GM11168 (cell line): ENCODE results near the gene DDX5.

Experiments
- in situ Hi-C: fragments of 300-500 bp; cut with MboI; formaldehyde crosslinking; loops from one replicate; pipeline ENCODE4 v1.12.0; 2022; ENCODE audit warnings: low sequenced_read_pairs; ENCODE audit not compliant: unreplicated experiment

DDX5 gene

DNA sequence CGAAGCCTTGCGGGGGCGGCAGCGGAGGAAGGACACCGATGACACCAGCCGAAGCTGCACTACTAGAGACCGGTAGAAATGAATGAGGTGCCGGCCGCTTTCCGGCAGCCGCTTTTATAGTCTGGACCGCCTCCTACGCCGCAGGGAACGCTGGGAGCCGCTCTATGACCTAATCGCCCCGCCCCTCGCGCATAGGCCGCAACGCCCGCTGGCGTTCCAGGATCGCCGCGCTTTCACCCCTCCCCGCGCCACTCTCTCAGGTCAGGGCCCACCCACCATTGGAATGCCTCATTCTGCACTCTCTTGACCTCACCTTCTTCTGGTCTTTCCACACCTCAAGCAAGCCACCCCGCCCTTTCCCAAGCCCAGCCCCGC is at the start of gene DDX5:
Gene DDX5, minus strand, starts transcription at position 89 of the 375 bp plus-strand sequence. CDS start 170 bp downstream, outside the sequence.
- in situ Hi-C loops: no loop called here

DNA sequence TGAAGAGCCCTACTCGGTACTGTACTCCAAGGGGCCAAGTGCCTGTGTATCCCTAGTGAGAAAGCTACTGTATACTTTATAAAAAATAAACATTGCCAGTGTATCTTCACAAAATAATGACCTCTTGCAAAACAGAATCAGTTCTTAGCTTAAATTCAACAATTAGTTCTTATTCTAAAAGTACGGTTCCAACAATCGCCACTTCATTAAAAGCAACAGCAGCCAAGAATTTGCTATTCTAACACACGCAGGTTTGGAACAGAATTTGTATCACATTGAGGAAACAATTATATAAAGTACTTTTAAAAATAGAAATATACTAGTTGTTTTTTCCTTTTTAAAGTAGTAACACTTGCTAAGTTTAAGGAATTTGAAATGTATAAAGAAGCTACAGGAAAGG is 49.2 kb upstream of the DDX5 start:
- in situ Hi-C loops: no loop called here

DNA sequence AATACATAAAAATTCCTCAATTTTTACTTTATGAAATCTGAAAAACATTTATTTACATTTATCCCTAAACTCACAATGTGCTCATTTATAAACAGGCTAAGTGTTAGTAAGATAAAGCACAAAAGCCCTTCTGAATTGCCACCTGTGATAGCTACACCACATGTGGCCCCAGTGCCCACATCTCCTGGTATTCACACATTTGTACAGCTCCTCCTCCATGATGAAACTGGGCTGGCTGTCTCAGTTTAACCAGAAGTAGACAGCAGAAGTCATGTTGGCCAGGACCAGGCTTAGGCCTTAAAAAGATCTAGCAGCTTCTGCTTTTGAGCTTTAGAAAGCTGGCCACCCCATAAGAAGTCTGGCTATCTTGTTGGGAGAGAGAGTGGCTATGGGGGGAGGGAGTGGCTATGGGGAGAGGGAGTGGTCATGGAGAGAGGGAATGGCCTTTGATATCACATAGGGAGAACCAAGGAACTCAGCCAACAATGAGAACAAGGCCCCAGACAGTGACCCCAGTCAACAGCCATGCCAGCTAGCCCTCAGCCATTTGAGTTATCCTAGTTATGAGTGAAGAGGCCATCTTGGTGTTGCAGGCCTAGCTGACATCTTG is 48.0 kb upstream of the DDX5 start:
- in situ Hi-C loops: no loop called here

DNA sequence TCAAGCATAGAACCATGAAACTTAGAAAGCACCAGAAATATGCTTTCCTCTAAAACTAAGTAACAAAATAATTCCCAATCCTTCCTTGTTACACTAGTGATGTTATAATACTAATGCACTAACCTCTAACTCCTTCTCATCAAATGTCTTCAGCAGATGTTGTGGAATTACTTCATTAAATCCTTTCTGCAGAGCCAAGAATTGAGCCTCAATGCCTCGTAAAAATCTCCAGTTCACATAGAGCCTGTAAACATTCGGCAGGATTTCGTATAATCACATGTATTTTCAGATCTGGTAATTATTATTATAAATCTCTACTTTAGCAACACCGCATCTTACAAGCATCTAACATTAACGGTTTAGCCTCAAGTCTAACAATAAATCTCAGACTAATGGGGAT is 45.4 kb upstream of the DDX5 start:
- in situ Hi-C loops: no loop called here

DNA sequence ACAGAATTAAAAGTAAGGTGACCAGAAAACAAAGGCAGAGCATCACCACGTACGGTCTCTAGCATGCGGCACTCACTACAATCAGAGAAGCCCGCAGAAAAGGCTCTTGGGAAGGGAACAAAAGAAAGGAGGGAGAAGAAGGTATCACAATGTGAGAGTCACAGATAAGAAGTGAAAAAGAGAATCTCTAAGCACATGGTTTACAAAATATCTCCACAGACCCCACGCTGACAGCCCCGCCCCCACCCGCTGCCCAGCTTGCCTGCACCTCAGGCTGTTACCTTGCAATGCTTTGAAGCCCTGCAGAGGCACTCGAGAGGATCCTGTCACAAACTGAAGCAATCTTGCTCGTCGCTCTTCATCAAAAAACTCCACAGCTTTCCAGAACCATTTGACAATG is 41.2 kb upstream of the DDX5 start:
- in situ Hi-C loops: no loop called here

DNA sequence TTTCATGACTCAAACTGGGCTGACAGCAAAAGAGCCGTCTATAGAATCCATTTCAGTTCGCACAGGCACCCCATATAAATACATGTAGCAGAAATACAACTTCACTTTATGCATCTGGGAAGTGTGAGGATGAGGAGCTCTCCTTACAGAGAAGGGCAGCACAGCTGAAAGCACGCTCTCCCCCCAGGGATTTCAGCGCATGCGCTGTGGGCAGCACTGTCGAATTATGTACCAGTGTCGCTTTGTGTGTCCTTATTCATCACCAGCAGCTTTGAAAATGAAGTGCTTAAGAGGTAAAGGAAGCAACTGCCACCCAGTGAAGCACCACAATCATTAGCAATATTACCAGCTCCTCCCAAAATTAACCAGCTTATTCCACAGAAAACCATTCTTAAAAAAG is 40.6 kb upstream of the DDX5 start:
- in situ Hi-C loops: no loop called here

DNA sequence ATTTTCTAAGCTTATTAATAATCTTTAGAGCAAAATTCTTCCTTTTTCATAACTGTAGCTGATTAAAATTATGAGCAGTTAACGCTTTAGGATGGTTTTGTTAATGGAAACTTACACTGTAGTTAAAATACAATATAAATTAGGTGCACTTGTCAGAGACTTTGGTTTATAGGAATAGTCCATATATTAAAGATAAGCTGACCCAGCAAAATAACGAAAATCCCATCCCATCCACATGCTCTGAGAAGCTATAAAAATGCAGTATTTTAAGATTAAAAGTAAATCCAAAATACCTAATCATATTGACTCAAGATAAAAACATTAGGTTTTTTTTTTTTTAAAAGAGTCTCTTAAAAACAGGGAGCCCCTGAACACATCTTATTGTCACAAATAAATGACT is 38.7 kb upstream of the DDX5 start:
- in situ Hi-C loops: no loop called here

DNA sequence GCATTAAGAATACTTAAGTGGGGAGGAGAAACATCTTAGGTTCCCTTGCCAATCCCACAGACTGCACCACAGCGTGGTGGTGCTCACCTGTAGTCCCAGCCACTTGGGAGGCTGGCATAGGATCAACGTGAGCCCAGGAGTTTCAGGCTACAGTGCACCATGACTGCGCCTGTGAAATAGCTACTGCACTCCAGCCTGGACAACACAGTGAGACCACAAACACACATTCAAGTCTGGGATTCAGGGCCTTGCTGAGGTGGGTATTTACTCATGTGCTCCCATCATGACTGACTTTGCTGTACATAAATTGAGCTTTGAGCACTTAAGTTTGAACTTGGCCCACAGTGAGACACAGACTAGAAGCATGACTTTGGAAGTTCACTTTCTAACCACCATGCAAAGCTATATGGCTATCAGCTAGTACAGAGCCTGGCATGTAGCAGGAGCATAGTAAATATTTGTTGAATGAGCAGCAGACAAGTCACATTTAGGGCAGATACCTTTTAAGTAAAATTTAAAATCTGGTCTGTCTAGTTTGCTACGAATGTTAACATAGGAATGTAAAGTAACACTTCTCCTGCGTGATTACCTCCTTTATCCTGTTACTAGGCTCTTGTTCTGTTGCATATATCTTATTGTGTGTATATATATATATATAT is 34.2 kb upstream of the DDX5 start:
- in situ Hi-C loops: no loop called here

DNA sequence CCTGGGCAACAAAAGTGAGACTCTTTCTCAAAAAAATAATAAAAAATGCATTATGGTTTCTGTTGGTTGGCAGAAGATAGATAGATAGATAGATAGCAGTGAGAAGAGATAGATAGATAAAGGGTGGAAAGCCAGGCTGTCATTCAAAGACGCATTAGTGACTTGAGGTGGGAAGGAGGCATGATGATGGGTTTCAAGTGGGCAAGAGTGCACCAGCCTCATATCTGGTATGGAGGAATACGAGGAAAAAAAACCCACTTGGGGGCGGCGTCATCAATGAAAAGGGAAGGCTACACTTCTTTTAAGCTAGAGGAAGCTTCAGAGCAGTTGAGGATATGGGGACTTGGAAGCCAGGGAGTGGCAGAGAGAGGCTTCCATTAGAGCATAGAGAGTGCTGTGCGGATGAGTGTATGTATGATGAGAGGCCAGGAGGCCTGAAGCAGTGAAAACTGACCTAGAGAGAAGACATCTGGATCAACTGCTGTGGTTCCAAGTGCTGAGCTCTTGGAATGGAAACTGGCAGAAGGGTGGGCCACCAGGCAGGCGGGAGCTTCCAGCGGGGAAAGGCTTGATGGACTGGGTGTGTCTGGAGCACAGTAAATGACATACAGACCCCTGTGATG is 32.5 kb upstream of the DDX5 start:
- in situ Hi-C loops: no loop called here

DNA sequence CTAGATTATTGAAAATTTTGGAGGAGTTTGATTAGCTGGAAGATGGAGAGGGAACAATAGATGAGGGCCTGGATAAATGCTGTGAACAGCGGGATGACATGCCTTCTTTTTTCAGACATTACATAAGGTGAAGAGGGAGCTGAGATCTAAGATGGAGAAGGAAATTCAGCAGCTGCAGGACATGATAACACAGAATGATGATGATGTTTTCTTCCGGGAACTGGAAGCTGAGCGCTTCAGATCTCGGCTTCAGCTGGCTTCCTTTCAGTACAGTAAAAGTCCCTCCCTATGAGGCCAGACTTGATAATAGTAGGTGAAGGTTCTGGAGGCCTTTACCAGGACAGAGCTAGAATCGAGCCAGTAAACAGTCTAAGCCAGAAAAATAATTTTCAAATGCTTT is 31.4 kb upstream of the DDX5 start:
- in situ Hi-C loops: no loop called here

DNA sequence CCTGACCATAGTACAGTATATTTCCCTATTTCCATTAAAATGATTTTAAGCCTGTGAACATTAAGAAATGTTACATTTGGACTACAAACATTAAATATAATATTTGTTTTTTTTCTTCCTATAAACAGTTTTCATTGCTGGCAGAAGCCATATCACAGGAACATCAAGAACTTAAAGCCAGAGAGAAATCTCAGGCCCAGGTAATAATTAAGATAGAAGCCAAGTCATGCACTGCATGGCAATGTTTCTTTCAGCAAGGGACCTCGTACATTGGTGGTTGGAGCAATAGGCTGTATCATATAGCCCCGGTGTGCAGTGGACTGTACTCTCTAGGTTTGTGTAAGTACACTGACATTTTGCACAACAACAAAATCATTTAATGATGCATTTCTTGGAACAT is 30.8 kb upstream of the DDX5 start:
- in situ Hi-C loops: no loop called here

DNA sequence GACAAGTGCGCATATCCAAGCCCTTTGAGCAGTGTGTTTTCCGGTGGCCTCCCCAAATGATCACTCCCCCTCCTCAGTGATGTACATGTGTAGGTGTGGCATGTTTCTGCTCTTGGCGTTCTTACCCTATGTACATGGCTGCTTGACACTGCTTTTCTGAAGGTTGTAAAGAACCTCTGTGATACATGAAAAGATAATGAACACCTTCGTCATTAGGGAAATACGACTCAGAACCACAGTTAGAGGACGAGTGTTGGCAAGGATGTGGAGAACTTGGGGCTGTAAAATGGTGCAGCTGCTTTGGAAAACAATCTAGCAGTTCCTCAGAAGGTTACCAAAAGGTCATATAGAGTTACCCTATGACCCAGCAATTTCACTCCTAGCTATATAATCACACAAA is 29.3 kb upstream of the DDX5 start:
- in situ Hi-C loops: no loop called here

DNA sequence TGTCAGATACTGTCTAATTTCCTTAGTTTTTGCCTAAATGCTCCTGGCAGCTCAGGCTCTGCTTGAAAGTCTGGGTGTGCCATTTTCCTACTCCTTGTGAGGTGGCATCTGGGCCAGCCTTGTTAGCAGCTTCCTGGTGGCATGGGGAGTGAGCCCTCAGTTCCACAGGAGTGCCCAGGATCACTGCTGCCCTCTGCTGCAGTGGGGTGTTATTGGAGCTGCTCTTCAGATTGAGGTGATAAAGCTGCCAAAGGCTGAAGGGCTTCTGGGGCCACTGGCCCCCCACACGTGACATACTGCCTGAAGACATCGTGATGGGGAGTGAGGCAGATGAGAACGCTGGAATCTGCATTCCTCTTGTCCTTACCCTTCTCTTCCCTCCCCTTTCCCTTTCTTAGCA is 28.1 kb upstream of the DDX5 start:
- in situ Hi-C loops: no loop called here

DNA sequence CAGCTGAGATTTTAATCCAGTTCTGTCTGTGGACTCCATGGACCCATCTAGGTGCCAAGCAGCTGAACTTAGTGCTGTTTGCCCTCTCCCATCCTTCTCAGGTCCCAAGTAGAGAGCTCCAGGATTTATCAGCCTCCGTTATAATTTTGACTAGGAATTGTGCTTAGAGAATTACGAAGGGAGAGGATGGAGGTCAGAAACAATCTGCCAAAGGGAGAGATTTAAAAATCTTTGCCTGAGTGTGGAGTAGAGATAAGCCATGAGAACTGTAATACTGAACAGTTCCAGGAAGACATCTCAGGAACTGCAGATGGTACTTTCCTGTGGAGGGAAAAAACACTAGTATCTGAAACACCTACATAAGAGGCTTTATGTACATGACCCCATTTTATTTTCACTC is 27.7 kb upstream of the DDX5 start:
- in situ Hi-C loops: no loop called here

DNA sequence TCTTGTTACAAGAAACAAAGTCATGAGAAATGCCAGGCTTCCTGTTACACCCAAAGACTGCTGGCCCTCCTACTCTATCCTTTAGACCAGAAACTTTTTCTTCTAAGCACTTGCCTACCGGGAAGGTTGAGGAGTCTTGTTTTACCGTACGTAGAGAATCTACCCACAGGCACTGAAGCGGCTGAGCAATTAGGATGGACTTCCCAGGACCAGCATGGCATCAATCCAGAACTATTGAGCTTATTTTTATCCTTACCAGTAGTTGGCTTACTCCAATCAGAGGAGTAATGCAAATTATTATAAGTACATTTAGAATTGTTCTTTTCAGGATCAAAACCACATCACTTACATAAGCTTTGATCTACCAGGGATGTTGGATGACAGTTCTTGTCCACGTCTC is 26.3 kb upstream of the DDX5 start:
- in situ Hi-C loops: no loop called here

DNA sequence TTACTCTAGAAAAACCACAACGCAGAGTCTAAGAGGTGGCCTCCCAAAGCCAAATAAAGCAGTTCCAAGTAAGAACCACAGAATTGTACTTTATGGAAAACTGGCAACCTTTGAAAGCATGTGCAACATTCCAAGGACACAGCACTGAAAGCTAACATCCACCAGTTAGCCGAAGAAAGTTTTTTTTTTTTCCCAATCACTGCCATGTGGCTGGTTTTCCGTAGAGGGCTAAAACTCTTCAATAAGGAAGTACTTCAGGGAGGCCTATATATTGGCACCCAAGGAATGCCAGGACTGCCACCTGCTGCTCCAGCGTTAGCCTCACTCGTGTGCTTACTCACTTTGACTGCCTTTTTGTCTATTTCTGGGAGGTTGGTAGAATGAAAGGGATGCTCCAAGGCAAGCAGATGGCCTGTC is 25.9 kb upstream of the DDX5 start:
- in situ Hi-C loops: no loop called here

DNA sequence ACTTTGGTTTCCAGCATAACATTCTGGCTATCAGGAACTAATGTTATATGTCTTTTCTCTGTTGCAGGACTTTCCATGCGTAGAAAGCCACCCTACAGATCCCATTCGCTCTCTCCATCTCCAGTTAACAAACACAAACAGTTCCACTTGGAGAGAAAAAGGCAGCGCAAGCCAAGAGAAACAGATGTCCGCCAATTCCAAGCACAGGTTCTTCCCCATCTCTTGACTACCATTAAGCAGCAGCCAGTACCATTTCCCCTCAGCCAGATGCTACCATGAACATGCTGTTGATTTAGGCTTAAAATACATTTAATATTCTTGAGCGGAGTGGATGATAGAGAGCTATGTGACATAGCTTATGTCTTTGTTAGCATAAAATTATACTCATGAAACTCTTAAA is 23.1 kb upstream of the DDX5 start:
- in situ Hi-C loops: no loop called here

DNA sequence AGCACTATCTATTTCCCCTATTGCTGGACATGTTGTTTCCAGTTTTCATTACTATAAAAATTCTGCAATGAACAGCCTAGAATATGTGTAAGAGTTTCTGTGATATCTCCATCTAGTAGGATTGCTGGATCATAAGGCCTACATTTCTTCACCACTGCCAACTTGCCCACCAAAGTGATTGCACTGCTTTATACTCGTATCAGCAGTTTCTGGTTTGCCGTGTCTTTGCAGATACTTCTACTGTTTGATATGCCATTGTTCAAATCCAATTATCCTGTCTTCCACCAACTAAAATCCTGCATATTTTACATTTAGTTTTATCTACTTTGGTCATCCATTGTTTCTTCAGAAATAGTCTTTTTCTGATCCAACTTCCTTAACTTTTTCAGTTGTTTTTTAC is 21.8 kb upstream of the DDX5 start:
- in situ Hi-C loops: no loop called here

DNA sequence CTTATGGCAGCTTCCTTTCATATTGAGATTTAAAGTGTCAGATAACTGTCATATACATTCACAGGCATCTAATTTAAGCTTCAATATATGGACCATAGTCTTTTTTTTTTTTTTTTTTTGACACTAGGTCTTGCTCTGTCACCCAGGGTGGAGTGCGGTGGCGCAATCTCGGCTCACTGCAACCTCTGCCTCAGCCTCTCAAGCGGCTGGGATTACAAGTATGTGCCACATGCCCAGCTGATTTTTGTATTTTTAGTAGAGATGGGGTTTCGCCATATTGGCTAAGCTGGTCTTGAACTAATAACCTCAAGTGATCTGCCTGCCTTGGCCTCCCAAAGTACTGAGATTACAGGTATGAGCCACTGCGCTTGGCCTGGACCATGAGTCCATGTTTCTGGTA is 14.3 kb upstream of the DDX5 start:
- in situ Hi-C loops: no loop called here

DNA sequence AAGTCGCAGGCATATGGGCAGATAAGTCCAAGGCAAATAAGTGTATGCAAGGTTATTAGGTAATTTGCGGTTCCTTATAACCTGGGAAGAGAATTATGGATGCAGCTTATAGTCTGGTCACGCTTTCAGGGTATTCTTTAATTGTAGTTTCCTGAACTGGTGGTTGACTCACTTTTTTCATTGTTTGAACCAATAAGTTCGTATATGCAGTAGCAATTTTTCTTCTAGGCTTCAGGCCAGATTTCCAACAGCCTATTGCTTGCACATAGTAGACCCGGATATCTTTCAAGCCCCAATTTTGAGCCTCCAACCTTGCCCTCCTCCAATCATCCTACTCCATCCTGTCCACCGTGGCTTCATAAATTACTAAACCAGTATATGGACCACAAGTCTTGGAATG is 13.5 kb upstream of the DDX5 start:
- in situ Hi-C loops: no loop called here

DNA sequence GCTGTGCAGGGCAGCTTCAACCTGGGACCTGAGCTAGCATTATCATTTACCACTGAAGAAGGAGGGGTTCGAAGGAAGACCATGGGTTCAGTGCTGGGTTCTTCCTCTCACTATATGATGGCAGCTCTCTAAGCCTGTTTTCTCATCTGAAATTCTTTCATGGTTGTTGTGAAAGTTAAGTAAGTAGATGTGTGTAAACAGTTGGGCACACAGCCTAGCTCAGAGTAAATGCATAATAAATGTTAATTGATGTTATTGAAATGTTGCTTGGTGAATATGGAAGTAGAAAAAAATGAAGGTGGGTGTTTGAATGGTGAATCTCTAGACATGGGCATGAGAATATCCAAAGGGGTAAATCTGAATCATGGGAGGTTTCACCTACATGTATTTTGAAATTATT is 9.7 kb upstream of the DDX5 start:
- in situ Hi-C loops: no loop called here

DNA sequence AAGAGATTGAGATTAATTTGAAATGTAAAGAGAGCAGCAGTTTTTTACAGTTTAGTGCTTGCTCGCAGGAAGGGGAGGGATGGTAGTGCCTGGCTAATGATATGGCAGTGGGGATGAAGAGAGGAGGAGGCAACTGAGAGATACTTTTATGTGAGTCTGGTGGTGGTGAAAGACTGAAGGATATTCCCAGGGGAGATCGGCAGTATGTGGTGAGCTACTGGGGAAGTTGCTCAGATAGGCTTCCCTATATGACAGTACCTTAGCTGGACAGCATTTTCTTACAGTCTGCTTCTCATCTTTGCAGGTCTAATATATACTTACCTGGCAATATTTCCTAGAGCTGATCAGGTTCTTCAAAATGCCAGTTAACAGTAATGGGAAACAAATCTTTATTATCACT is 9.3 kb upstream of the DDX5 start:
- in situ Hi-C loops: no loop called here
